Measurements from ENCODE around the gene ACAP1.

Gene ACAP1

DNA sequence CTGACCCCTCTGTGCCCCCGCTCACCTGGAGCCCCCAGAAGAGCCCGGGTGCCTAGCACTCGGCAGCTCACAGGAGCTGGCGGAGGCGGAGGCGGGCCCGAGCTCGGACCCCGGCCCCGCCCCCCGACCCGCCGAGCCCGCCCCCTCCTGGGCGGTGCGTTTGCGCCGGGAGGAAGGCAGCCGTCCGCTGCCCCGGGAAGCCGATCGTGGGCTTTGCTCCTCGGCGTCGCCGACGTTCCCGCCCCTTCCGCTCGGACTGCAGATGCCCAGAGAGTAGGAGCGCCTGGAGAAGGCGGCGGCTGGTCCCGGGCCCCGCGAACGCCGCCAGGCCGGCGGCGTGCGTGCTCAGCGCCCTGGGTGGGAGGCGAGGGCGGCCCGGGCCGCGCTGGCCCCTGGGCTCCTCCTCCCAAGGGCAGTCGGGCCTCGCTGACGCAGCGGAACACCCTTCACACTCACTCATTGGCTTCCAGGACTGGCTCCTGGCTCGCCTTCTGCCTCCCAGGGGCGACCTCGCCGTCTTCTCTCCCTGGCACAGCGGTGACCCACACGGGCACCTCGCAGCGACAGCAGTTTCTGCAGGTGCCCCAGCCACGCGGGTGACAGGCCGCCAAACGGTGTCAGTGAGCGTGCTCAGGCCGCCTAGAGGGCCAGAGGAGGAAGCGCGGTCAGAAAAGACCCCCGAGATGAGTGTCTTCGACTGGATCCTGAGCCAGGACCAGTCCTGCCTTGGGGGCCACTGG, 58.3 kb downstream of the ACAP1 start, which contains the start of gene PLSCR3:
Gene PLSCR3 (minus strand): TSS at position 74 of the 740 bp plus-strand sequence. CDS start 415 bp downstream, outside the sequence.
- Histone ChIP-seq H3K36me3 (ENCODE audit: low read depth) (peaks cover 32% of the 10 kb centered on the region), H3K4me3 (ENCODE audit: severe bottlenecking) (peak within 1 kb of the TSS; percentile 76), H3K27me3 (ENCODE audit: insufficient read depth, poor library complexity, severe bottlenecking) (no peaks in the 10 kb centered on the region), H3K27ac (ENCODE audit: poor library complexity, severe bottlenecking) (peak within 1 kb of the TSS; percentile 73), H3K4me1 (ENCODE audit: insufficient read depth, poor library complexity, severe bottlenecking) (no peaks in the 10 kb centered on the region), H3K9me3 (ENCODE audit: severe bottlenecking) (no peaks in the 10 kb centered on the region)
- ATAC-seq (ENCODE audit: low read depth) = peak; percentile 79
- TF ChIP-seq, protein P1, sequence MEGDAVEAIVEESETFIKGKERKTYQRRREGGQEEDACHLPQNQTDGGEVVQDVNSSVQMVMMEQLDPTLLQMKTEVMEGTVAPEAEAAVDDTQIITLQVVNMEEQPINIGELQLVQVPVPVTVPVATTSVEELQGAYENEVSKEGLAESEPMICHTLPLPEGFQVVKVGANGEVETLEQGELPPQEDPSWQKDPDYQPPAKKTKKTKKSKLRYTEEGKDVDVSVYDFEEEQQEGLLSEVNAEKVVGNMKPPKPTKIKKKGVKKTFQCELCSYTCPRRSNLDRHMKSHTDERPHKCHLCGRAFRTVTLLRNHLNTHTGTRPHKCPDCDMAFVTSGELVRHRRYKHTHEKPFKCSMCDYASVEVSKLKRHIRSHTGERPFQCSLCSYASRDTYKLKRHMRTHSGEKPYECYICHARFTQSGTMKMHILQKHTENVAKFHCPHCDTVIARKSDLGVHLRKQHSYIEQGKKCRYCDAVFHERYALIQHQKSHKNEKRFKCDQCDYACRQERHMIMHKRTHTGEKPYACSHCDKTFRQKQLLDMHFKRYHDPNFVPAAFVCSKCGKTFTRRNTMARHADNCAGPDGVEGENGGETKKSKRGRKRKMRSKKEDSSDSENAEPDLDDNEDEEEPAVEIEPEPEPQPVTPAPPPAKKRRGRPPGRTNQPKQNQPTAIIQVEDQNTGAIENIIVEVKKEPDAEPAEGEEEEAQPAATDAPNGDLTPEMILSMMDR (IDR thresholded peaks at IDR 0.05; ENCODE audit: poor library complexity, severe bottlenecking) = no peak
- DNase-seq (ENCODE audit: low spot score) = peak; percentile 86

DNA sequence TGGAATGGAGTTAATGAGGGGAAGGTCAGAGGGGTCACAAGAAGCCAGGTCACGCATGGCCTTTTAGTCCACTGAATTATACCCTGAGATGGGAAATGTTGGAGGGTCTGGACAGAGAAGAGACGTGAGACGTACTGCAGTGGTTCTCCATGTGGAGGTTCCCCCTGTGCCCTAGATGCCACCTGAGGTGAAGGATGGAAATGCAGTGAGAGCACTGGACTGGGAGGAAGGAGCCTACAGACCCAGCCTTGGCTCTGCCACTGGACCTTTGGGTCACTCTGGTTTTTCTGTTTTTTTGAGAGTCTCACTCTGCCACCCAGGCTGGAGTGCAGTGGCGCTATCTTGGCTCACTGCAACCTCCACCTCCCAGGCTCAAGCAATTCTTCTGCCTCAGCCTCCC, 59.8 kb downstream of the ACAP1 start:
- TF ChIP-seq, protein P1 (IDR thresholded peaks at IDR 0.05; ENCODE audit: poor library complexity, severe bottlenecking) = no peak
- ATAC-seq (ENCODE audit: low read depth) (no peak), DNase-seq (ENCODE audit: low spot score) (no peak)
- H3K27me3 ChIP-seq (ENCODE audit: insufficient read depth, poor library complexity, severe bottlenecking) = no peaks in the 10 kb centered on the region
- H3K36me3 ChIP-seq (ENCODE audit: low read depth) = peaks cover 21% of the 10 kb centered on the region
- peaks cover 7% of the 10 kb centered on the region for H3K4me1 ChIP-seq (ENCODE audit: insufficient read depth, poor library complexity, severe bottlenecking)
- no peak overlapping the region for H3K4me3 ChIP-seq (ENCODE audit: severe bottlenecking)
- no peaks in the 10 kb centered on the region for H3K9me3 ChIP-seq (ENCODE audit: severe bottlenecking)
- no peak overlapping the region for H3K27ac ChIP-seq (ENCODE audit: poor library complexity, severe bottlenecking)

DNA sequence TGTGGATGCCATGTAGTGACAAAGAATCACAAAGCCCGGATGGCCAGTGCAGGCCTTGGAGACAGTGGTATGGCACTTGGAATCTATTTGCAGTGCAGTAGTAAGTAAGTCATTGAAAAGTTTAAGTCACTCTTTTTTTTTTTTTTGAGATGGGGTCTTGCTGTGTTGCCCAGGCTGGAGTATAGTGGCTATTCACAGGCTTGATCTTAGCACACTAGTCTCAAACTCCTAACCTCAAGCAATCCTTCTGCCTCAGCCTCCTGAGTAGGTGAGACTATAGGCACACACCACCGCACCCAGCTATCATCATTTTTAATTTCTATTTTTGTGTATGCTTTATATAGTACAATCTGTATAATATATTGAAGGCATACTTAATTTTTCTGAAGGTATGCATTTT, 62.3 kb downstream of the ACAP1 start:
- Histone ChIP-seq H3K4me3 (ENCODE audit: severe bottlenecking) (no peak overlapping the region), H3K27ac (ENCODE audit: poor library complexity, severe bottlenecking) (no peak overlapping the region), H3K27me3 (ENCODE audit: insufficient read depth, poor library complexity, severe bottlenecking) (no peaks in the 10 kb centered on the region), H3K4me1 (ENCODE audit: insufficient read depth, poor library complexity, severe bottlenecking) (peaks cover 7% of the 10 kb centered on the region), H3K9me3 (ENCODE audit: severe bottlenecking) (no peaks in the 10 kb centered on the region), H3K36me3 (ENCODE audit: low read depth) (peaks cover 17% of the 10 kb centered on the region)
- ATAC-seq (ENCODE audit: low read depth) = no peak
- TF ChIP-seq, protein P1 (IDR thresholded peaks at IDR 0.05; ENCODE audit: poor library complexity, severe bottlenecking) = no peak
- no peak for DNase-seq (ENCODE audit: low spot score)
